Ishikawa (cell line): ENCODE measurements around the gene IL17RC.

Source experiments
- CEBPB ChIP-seq: IDR thresholded peaks from 2 replicates; pipeline ENCODE4 v1.6.1; 2012
- EGR1 ChIP-seq: IDR thresholded peaks from 2 replicates; pipeline ENCODE4 v1.6.1; 2012
- EP300 ChIP-seq: IDR thresholded peaks from 2 replicates; pipeline ENCODE4 v1.6.1; 2012; ENCODE audit warnings: borderline replicate concordance
- FOXM1 ChIP-seq: IDR thresholded peaks from 2 replicates; pipeline ENCODE4 v1.6.1; 2012; ENCODE audit warnings: low read depth, borderline replicate concordance
- MAX ChIP-seq: IDR thresholded peaks from 2 replicates; pipeline ENCODE4 v1.6.1; 2012
- NFIC ChIP-seq: IDR thresholded peaks from 2 replicates; pipeline ENCODE4 v1.6.1; 2012
- RAD21 ChIP-seq: IDR thresholded peaks from 2 replicates; pipeline ENCODE4 v1.6.1; 2012; ENCODE audit warnings: low read depth
- REST ChIP-seq: IDR thresholded peaks from 2 replicates; pipeline ENCODE4 v1.6.1; 2012; ENCODE audit warnings: low read depth, mild to moderate bottlenecking
- TCF12 ChIP-seq: IDR thresholded peaks from 2 replicates; pipeline ENCODE4 v1.6.1; 2012; ENCODE audit warnings: low read depth
- TEAD4 ChIP-seq: IDR thresholded peaks from 2 replicates; pipeline ENCODE4 v1.6.1; 2012
- USF1 ChIP-seq: IDR thresholded peaks from 2 replicates; pipeline ENCODE4 v1.6.1; 2012
- YY1 ChIP-seq: IDR thresholded peaks from 2 replicates; pipeline ENCODE4 v1.6.1; 2012; ENCODE audit warnings: low read depth
- ZBTB7A ChIP-seq: IDR thresholded peaks from 2 replicates; pipeline ENCODE4 v1.6.1; 2012; ENCODE audit warnings: low read depth

IL17RC gene

GRCh38 chr3:9966841-9967240, 49.9 kb downstream of the IL17RC start:
- TF ChIP-seq TEAD4 (no peak), EGR1 (no peak), NFIC (no peak)

- no peak for TF ChIP-seq YY1
Measured at GRCh38 chr3:9969632-9970019, 52.7 kb downstream of the IL17RC start.

- TF ChIP-seq MAX (no peak), FOXM1 (no peak), REST (no peak), TCF12 (no peak), YY1 (no peak), EP300 (no peak), NFIC (no peak)
Measured at GRCh38 chr3:9970020-9970652, 53.2 kb downstream of the IL17RC start.

GRCh38 chr3:9976721-9977709, 60.1 kb downstream of the IL17RC start:
- TF ChIP-seq CEBPB (peak; percentile 52; the same call in 1 of the 2 replicates), MAX (0 out of 2 replicates have a peak, but pooled peaks have one; percentile 41), RAD21 (no peak), NFIC (peak; percentile 69), EGR1 (no peak), TCF12 (no peak), ZBTB7A (no peak), TEAD4 (no peak), EP300 (no peak), USF1 (no peak)

- TF ChIP-seq USF1 (no peak), TCF12 (no peak), TEAD4 (no peak), FOXM1 (no peak), MAX (no peak), YY1 (no peak), REST (no peak), ZBTB7A (no peak)
Measured at GRCh38 chr3:9978710-9979305, 61.9 kb downstream of the IL17RC start.

GRCh38 chr3:9980251-9980650, 63.4 kb downstream of the IL17RC start:
- no peak for TF ChIP-seq EP300
- TF ChIP-seq USF1, result no peak
- no peak for TF ChIP-seq RAD21
- TF ChIP-seq FOXM1, result no peak
- no peak for TF ChIP-seq REST
- TF ChIP-seq EGR1, result no peak
- TF ChIP-seq CEBPB, result no peak
